BJ (cell line): Measurements from ENCODE around the gene CXCL9. TPM values are rescaled to one million over a fixed set of nuclear protein-coding genes. Genes with fewer than 3 reads are reported as not detected.

Experiments
- CTCF ChIA-PET: fragments of 350-600 bp; formaldehyde crosslinking; extraction: SDS; loops from one replicate; lab custom pipeline; 2021; ENCODE audit warnings: antibody characterized with exemption, inconsistent platforms; lab: Yijun Ruan, JAX
- POLR2A ChIA-PET: fragments of 300-600 bp; sonication (Branson Sonifier 250); formaldehyde crosslinking; extraction: SDS; loops from one replicate; lab custom pipeline; 2021; ENCODE audit warnings: antibody characterized with exemption; lab: Charles Lee
- DNase-seq: peaks from one replicate; pipeline ENCODE4 v3.0.0-alpha.2; 2011; ENCODE audit warnings: low read depth
- H3K27me3 ChIP-seq: 2 replicates; pipeline ENCODE4 v1.6.0; 2011; ENCODE audit warnings: low read length; ENCODE audit not compliant: control insufficient read depth, insufficient read depth
- H3K36me3 ChIP-seq: 2 replicates; pipeline ENCODE4 v1.5.1; 2011; ENCODE audit warnings: low read length; ENCODE audit not compliant: control insufficient read depth, insufficient read depth
- H3K4me3 ChIP-seq: 2 replicates; pipeline ENCODE4 v1.5.1; 2011; ENCODE audit warnings: low read depth, mild to moderate bottlenecking, control low read depth, low read length
- CTCF ChIP-seq: IDR thresholded peaks from 2 replicates; pipeline ENCODE4 v1.5.1; 2011; ENCODE audit warnings: low read depth, mild to moderate bottlenecking, control low read depth, inconsistent platforms, low read length, moderate library complexity; ENCODE audit not compliant: insufficient read depth
- polyA plus RNA-seq: library from polyadenylated mRNA; depleted of rRNA; stranded (reverse); fragments of >200 nt; gene quantifications from 2 replicates; pipeline ENCODE4 v1.2.3, GENCODE V29; 2011

The CXCL9 gene
- polyA plus RNA-seq, 1 experiment, result not detected

DNA sequence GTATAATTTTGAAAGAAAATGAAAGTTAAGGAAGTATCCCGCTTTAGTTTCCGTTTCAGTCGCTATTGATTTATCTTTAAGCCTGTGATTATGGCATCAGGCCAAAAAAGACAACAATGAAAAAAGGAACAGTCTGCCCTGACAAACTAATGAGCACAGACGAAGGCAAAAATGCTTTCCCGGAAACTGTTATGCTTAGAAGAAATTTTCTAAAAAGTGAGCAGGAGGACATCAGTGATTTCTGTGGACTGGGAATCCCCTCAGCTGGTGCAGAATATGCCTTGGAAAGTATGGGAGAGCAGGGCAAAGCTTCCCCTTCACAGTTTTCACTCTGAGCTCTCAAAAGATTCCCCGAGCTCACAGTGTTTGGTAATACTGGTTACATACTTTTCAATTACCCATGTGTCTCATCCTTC, 21.0 kb upstream of the CXCL9 start:
- no peak for DNase-seq
- ChIA-PET CTCF (no interaction called here), POLR2A (no interaction called here)
- TF ChIP-seq CTCF, result no peak
- Histone ChIP-seq H3K4me3 (no peak overlapping the region), H3K36me3 (no peaks in the 10 kb centered on the region), H3K27me3 (peaks cover 8% of the 10 kb centered on the region)

DNA sequence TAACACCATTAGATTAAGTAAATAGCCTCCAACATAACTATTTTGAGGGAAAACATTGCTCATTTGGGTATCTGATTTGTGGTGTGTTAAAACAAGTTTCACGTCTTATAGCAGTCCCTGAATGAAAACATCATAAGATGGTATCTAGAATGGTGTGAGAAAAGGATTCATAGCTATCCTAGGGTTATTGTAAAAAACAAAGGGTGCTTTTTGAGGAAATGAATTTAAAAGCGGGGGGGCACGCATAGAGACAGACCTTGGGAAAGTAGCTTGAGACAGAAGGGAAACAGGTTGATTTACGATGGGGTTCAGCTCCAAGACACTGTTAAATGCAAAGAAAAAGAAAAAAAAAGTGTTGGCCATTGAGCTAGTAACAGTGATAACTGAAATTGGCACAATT, 16.8 kb upstream of the CXCL9 start:
- no peak for TF ChIP-seq CTCF
- no peak for DNase-seq
- no peaks in the 10 kb centered on the region for H3K36me3 ChIP-seq
- POLR2A ChIA-PET, result no interaction called here
- CTCF ChIA-PET, result interaction anchor here (1.0 to 1.1 kb wide), 2 partner anchors 11 to 28 kb away, joined by 3 to 4 read pairs; no protein-coding TSS in a partner anchor
- H3K27me3 ChIP-seq, result peaks cover 13% of the 10 kb centered on the region
- H3K4me3 ChIP-seq, result no peak overlapping the region

GRCh38 chr4:76023389-76023788, 16.1 kb upstream of the CXCL9 start, which contains the start of gene CXCL10:
Gene CXCL10, minus strand, starts transcription at chr4:76023497. Its CDS starts 66 bp downstream, at chr4:76023431.
- POLR2A ChIA-PET, result no interaction called here
- peaks cover 9% of the 10 kb centered on the region for H3K27me3 ChIP-seq
- no peak for TF ChIP-seq CTCF
- CTCF ChIA-PET, result no interaction called here
- no peak for DNase-seq
- H3K4me3 ChIP-seq, result no peak within 1 kb of the TSS
- H3K36me3 ChIP-seq, result no peaks in the 10 kb centered on the region

- Histone ChIP-seq H3K27me3 (peaks cover 8% of the 10 kb centered on the region), H3K36me3 (no peaks in the 10 kb centered on the region), H3K4me3 (no peak overlapping the region)
- CTCF ChIA-PET, result no interaction called here
- POLR2A ChIA-PET, result no interaction called here
- no peak for TF ChIP-seq CTCF
- DNase-seq, result no peak
Measured at GRCh38 chr4:76022677-76023076, 15.4 kb upstream of the CXCL9 start.

DNA sequence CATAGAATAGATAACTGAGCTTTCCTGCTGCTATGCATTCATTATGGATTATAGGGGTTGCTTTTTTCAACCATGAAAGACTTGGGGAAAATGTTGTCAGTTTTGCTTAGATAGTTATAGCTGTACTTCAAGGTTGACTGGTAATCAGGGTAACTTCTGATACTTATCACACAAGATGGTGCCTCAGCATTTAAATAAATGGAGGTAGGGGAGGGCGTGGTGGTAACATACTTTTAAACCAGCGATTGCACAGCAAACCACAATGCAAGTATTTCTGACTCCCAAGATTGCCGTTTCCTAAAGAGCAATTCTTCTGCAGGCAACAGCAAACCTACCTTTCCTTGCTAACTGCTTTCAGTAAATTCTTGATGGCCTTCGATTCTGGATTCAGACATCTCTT, 14.7 kb upstream of the CXCL9 start:
- ChIA-PET POLR2A (no interaction called here), CTCF (interaction anchor here (0.6 kb wide), 1 partner anchor 86 kb away, joined by 3 read pairs; no protein-coding TSS in a partner anchor)
- Histone ChIP-seq H3K36me3 (no peaks in the 10 kb centered on the region), H3K4me3 (no peak overlapping the region), H3K27me3 (peaks cover 8% of the 10 kb centered on the region)
- TF ChIP-seq CTCF, result no peak
- no peak for DNase-seq
